ENCODE data around the gene NFATC1. TPM values are rescaled to one million over a fixed set of nuclear protein-coding genes. Genes with fewer than 3 reads are reported as not detected.

NFATC1 gene
- total RNA-seq (2022; extraction: Qiagen RNA extraction; ENCODE audit: low read depth): 4.8 to 6.5 TPM (median 6.1 TPM) in 5 replicates

DNA sequence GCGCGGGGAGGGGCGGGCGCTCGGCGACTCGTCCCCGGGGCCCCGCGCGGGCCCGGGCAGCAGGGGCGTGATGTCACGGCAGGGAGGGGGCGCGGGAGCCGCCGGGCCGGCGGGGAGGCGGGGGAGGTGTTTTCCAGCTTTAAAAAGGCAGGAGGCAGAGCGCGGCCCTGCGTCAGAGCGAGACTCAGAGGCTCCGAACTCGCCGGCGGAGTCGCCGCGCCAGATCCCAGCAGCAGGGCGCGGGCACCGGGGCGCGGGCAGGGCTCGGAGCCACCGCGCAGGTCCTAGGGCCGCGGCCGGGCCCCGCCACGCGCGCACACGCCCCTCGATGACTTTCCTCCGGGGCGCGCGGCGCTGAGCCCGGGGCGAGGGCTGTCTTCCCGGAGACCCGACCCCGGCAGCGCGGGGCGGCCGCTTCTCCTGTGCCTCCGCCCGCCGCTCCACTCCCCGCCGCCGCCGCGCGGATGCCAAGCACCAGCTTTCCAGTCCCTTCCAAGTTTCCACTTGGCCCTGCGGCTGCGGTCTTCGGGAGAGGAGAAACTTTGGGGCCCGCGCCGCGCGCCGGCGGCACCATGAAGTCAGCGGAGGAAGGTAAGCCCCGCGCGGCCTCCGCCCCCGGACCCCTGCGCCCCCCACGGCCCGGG is at the start of gene NFATC1:
NFATC1 (plus strand) TSS at position 170 of the 644 bp plus-strand sequence; CDS start at position 465, 295 bp downstream.

Data from A549 treated with CpdA at 1 μM for 4 hours (cell line).